DND-41 (cell line): Measurements from ENCODE around the gene RCOR1.

Source experiments
- ATAC-seq: fragments of 200-7000 bp; cut with Tn5 transposase; 3 replicates; pipeline ENCODE4 v1.9.1; 2021; ENCODE audit warnings: low read depth; ENCODE audit not compliant: insufficient read depth
- DNase-seq: peaks from one replicate; pipeline ENCODE4 v3.0.0-alpha.2; 2020
- H2AFZ ChIP-seq: 2 replicates; pipeline ENCODE4 v1.6.0; 2012; ENCODE audit warnings: low read depth, low read length
- H3K27ac ChIP-seq: 2 replicates; pipeline ENCODE4 v1.5.1; 2012; ENCODE audit warnings: low read length, inconsistent platforms
- H3K27me3 ChIP-seq: fragments of 200-600 bp; sonication (generic); 2 replicates; pipeline ENCODE4 v1.6.0; 2012; ENCODE audit warnings: low read length, mild to moderate bottlenecking, inconsistent platforms; ENCODE audit not compliant: insufficient read depth, poor library complexity
- H3K36me3 ChIP-seq: 2 replicates; pipeline ENCODE4 v1.5.1; 2012; ENCODE audit warnings: low read length, inconsistent platforms; ENCODE audit not compliant: insufficient read depth
- H3K4me1 ChIP-seq: 2 replicates; pipeline ENCODE4 v1.5.1; 2012; ENCODE audit warnings: mild to moderate bottlenecking, low read length; ENCODE audit not compliant: insufficient read depth
- H3K4me2 ChIP-seq: 2 replicates; pipeline ENCODE4 v1.6.0; 2012; ENCODE audit warnings: mild to moderate bottlenecking, moderate library complexity, low read length, inconsistent platforms; ENCODE audit not compliant: insufficient read depth
- H3K4me3 ChIP-seq, 2 experiments: fragments of 200-600 bp in 1 of 2; shearing (Covaris generic) in 1 of 2; 2 replicates each; pipeline ENCODE4 v1.5.1; 2012 to 2016; ENCODE audit warnings: inconsistent platforms in 2 of 2, low read length in 2 of 2, mild to moderate bottlenecking in 2 of 2, low read depth in 1 of 2, moderate library complexity in 1 of 2
- H3K79me2 ChIP-seq: 2 replicates; pipeline ENCODE4 v1.6.0; 2012; ENCODE audit warnings: low read length, inconsistent platforms; ENCODE audit not compliant: insufficient read depth
- H3K9ac ChIP-seq: 2 replicates; pipeline ENCODE4 v1.6.0; 2012; ENCODE audit warnings: low read depth, mild to moderate bottlenecking, inconsistent platforms, low read length, moderate library complexity
- H3K9me3 ChIP-seq: 2 replicates; pipeline ENCODE4 v1.5.1; 2012; ENCODE audit warnings: low read length, moderate library complexity, mild to moderate bottlenecking, inconsistent platforms; ENCODE audit not compliant: insufficient read depth, severe bottlenecking
- H4K20me1 ChIP-seq: 2 replicates; pipeline ENCODE4 v1.6.0; 2012; ENCODE audit warnings: low read length; ENCODE audit not compliant: insufficient read depth
- EZH2 ChIP-seq: IDR thresholded peaks from 3 replicates; pipeline ENCODE4 v1.6.1; 2012; ENCODE audit warnings: borderline replicate concordance, low read depth, mild to moderate bottlenecking, moderate library complexity, low read length, inconsistent platforms; ENCODE audit not compliant: severe bottlenecking
- TF ChIP-seq, protein P1 (sequence below): IDR thresholded peaks from 2 replicates; pipeline ENCODE4 v1.5.1; 2012; ENCODE audit warnings: borderline replicate concordance, low read length, moderate library complexity, mild to moderate bottlenecking; ENCODE audit not compliant: poor library complexity, severe bottlenecking; ENCODE audit errors: extremely low read depth

The RCOR1 gene

GRCh38 chr14:102731871-102732800 is 139.7 kb downstream of the RCOR1 start:
- Histone ChIP-seq H3K9me3 (no peaks in the 10 kb centered on the region), H3K4me2 (no peak overlapping the region), H3K79me2 (no peaks in the 10 kb centered on the region), H3K4me1 (no peaks in the 10 kb centered on the region), H3K27ac (no peak overlapping the region), H3K9ac (no peak overlapping the region), H4K20me1 (0 out of 2 replicates have a peak, but pooled peaks cover 12% of the 10 kb centered on the region), H3K36me3 (peaks cover 32% of the 10 kb centered on the region), H3K27me3 (no peaks in the 10 kb centered on the region), H2AFZ (no peak overlapping the region), H3K4me3 (no peak overlapping the region)
- TF ChIP-seq, protein P1, sequence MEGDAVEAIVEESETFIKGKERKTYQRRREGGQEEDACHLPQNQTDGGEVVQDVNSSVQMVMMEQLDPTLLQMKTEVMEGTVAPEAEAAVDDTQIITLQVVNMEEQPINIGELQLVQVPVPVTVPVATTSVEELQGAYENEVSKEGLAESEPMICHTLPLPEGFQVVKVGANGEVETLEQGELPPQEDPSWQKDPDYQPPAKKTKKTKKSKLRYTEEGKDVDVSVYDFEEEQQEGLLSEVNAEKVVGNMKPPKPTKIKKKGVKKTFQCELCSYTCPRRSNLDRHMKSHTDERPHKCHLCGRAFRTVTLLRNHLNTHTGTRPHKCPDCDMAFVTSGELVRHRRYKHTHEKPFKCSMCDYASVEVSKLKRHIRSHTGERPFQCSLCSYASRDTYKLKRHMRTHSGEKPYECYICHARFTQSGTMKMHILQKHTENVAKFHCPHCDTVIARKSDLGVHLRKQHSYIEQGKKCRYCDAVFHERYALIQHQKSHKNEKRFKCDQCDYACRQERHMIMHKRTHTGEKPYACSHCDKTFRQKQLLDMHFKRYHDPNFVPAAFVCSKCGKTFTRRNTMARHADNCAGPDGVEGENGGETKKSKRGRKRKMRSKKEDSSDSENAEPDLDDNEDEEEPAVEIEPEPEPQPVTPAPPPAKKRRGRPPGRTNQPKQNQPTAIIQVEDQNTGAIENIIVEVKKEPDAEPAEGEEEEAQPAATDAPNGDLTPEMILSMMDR: no peak
- no peak for TF ChIP-seq EZH2
- DNase-seq (peak; percentile 2), ATAC-seq (no peak)

GRCh38 chr14:102732924-102733323 is 140.5 kb downstream of the RCOR1 start:
- Histone ChIP-seq H3K79me2 (no peaks in the 10 kb centered on the region), H2AFZ (no peak overlapping the region), H3K27me3 (no peaks in the 10 kb centered on the region), H3K4me2 (no peak overlapping the region), H3K4me1 (no peaks in the 10 kb centered on the region), H3K9me3 (no peaks in the 10 kb centered on the region), H3K27ac (no peak overlapping the region), H4K20me1 (0 out of 2 replicates have a peak, but pooled peaks cover 12% of the 10 kb centered on the region), H3K36me3 (peaks cover 25% of the 10 kb centered on the region), H3K4me3 (no peak overlapping the region), H3K9ac (no peak overlapping the region)
- ATAC-seq (no peak), DNase-seq (no peak)
- TF ChIP-seq, protein P1: no peak
- TF ChIP-seq EZH2: no peak

- H2AFZ ChIP-seq: no peak overlapping the region
- ATAC-seq: no peak
- H3K4me1 ChIP-seq: no peaks in the 10 kb centered on the region
- no peak overlapping the region for H3K4me2 ChIP-seq
- H3K9ac ChIP-seq: no peak overlapping the region
- 0 out of 2 replicates have a peak, but pooled peaks cover 12% of the 10 kb centered on the region for H4K20me1 ChIP-seq
- H3K36me3 ChIP-seq: peaks cover 21% of the 10 kb centered on the region
- no peak overlapping the region for H3K4me3 ChIP-seq
- no peak for DNase-seq
- no peaks in the 10 kb centered on the region for H3K9me3 ChIP-seq
- H3K27ac ChIP-seq: no peak overlapping the region
- no peaks in the 10 kb centered on the region for H3K79me2 ChIP-seq
- H3K27me3 ChIP-seq: no peaks in the 10 kb centered on the region
- TF ChIP-seq, protein P1: no peak
- TF ChIP-seq EZH2: no peak
These were observed 140.9 kb downstream of the RCOR1 start for GRCh38 chr14:102733326-102733725.
